Loucy (cell line): ENCODE results near the gene C16orf90.

Experiments used
- H2AFZ ChIP-seq: fragments of 200-600 bp; sonication (generic); 2 replicates; pipeline ENCODE4 v1.6.0; 2016; ENCODE audit warnings: antibody characterized with exemption, mild to moderate bottlenecking, low read length, moderate library complexity
- H3F3A ChIP-seq: fragments of 200-600 bp; 2 replicates; pipeline ENCODE4 v1.6.0; 2016; ENCODE audit warnings: antibody characterized with exemption, low read depth, mild to moderate bottlenecking
- H3K27me3 ChIP-seq: fragments of 200-600 bp; sonication (generic); 2 replicates; pipeline ENCODE4 v1.6.1; 2014; ENCODE audit warnings: low read length, mild to moderate bottlenecking; ENCODE audit not compliant: insufficient read depth, poor library complexity, severe bottlenecking
- H3K36me3 ChIP-seq: fragments of 200-600 bp; sonication (generic); 2 replicates; pipeline ENCODE4 v1.6.1; 2016; ENCODE audit warnings: low read length; ENCODE audit not compliant: insufficient read depth
- H3K4me1 ChIP-seq: fragments of 200-600 bp; sonication (generic); 2 replicates; pipeline ENCODE4 v1.5.1; 2014; ENCODE audit warnings: low read length, mild to moderate bottlenecking; ENCODE audit not compliant: insufficient read depth, poor library complexity, severe bottlenecking
- H3K4me2 ChIP-seq: fragments of 200-600 bp; sonication (generic); 2 replicates; pipeline ENCODE4 v1.6.0; 2014; ENCODE audit warnings: antibody characterized with exemption, low read length, low read depth, mild to moderate bottlenecking; ENCODE audit not compliant: poor library complexity, severe bottlenecking
- H3K4me3 ChIP-seq: fragments of 200-600 bp; sonication (generic); 2 replicates; pipeline ENCODE4 v1.5.1; 2014; ENCODE audit warnings: low read length, mild to moderate bottlenecking, mixed read lengths; ENCODE audit not compliant: poor library complexity, severe bottlenecking
- H3K79me2 ChIP-seq: fragments of 200-600 bp; sonication (generic); 2 replicates; pipeline ENCODE4 v1.6.1; 2014; ENCODE audit warnings: low read length; ENCODE audit not compliant: insufficient read depth
- H3K9ac ChIP-seq: fragments of 200-600 bp; sonication (generic); 2 replicates; pipeline ENCODE4 v1.6.0; 2014; ENCODE audit warnings: mild to moderate bottlenecking, low read depth, low read length, moderate library complexity; ENCODE audit not compliant: poor library complexity, severe bottlenecking
- H3K9me2 ChIP-seq: fragments of 200-600 bp; sonication (generic); replicated peaks from 2 replicates; pipeline ENCODE4 v1.6.1; 2016; ENCODE audit warnings: low read depth, low read length, mixed read lengths
- H3K9me3 ChIP-seq: fragments of 200-600 bp; sonication (generic); 2 replicates; pipeline ENCODE4 v1.6.1; 2014; ENCODE audit warnings: mild to moderate bottlenecking, antibody characterized with exemption, low read length, low read depth; ENCODE audit not compliant: insufficient read depth
- H4K20me1 ChIP-seq: fragments of 200-600 bp; sonication (generic); 2 replicates; pipeline ENCODE4 v1.6.0; 2014; ENCODE audit warnings: antibody characterized with exemption, low read length, mild to moderate bottlenecking; ENCODE audit not compliant: insufficient read depth, poor library complexity, severe bottlenecking
- EZH2phosphoT487 ChIP-seq: fragments of 200-600 bp; IDR thresholded peaks from 2 replicates; pipeline ENCODE4 v1.6.1; 2018; ENCODE audit warnings: antibody characterized with exemption, mild to moderate bottlenecking, moderate library complexity, borderline replicate concordance
- TF ChIP-seq, protein P1 (sequence below): fragments of 200-600 bp; sonication (generic); conservative IDR thresholded peaks from 2 replicates; pipeline ENCODE4 v1.5.1; 2014; ENCODE audit warnings: mild to moderate bottlenecking, antibody characterized with exemption, low read length

C16orf90 gene

DNA sequence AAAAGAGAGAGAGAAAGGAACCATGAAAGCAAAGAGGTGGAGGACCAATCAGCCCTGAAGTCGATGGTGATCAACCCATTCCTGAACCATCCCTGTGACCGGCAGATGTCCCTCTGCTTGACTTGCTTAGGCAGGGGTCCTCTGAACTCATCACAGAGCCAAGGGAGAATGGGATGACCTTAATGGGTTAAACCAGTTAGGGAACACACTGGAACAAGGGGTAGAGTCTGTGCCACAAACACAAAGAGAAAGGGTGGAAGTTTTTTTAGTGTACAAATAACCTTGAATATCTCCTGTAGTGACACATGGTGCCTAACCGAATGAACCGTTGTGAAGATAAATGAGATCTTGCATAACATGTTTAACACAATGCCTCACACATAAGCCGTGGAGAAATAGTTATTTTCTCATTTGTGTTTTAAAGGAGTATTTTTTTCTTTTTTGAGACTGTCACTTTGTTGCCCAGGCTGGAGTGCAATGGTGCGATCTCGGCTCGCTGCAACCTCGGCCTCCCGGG lies 40.6 kb downstream of the C16orf90 start:
- Histone ChIP-seq H3K9me2 (no peaks in the 10 kb centered on the region), H3K27me3 (no peaks in the 10 kb centered on the region), H2AFZ (no peak overlapping the region), H3K9me3 (no peaks in the 10 kb centered on the region), H3K9ac (no peak overlapping the region), H3K79me2 (peaks cover 15% of the 10 kb centered on the region), H3K4me1 (peaks cover 16% of the 10 kb centered on the region), H4K20me1 (peaks cover 1% of the 10 kb centered on the region), H3K36me3 (no peaks in the 10 kb centered on the region), H3F3A (0 out of 2 replicates have a peak, but pooled peaks cover 4% of the 10 kb centered on the region), H3K4me3 (no peak overlapping the region), H3K4me2 (no peak overlapping the region)
- TF ChIP-seq, protein P1, sequence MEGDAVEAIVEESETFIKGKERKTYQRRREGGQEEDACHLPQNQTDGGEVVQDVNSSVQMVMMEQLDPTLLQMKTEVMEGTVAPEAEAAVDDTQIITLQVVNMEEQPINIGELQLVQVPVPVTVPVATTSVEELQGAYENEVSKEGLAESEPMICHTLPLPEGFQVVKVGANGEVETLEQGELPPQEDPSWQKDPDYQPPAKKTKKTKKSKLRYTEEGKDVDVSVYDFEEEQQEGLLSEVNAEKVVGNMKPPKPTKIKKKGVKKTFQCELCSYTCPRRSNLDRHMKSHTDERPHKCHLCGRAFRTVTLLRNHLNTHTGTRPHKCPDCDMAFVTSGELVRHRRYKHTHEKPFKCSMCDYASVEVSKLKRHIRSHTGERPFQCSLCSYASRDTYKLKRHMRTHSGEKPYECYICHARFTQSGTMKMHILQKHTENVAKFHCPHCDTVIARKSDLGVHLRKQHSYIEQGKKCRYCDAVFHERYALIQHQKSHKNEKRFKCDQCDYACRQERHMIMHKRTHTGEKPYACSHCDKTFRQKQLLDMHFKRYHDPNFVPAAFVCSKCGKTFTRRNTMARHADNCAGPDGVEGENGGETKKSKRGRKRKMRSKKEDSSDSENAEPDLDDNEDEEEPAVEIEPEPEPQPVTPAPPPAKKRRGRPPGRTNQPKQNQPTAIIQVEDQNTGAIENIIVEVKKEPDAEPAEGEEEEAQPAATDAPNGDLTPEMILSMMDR, result no peak
- TF ChIP-seq EZH2phosphoT487, result no peak

DNA sequence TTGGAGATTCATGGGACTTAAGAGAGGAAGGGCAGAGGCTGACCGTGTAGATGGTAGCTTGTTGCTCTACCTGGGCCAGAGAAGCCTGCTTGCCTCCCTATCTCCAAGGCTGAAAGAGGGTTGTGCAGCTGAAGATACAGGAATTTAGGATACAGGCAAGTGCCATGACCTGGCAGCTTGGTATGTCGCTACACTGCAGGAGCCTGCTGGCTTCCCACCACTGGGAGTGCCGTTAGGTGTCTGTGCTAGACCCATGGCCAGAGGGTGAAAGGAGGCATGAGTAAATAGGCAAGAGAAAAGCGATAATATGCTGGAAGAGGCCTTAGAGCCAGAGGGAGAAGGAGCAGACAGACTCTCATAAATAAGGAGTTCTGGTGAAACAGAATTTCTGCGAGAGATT lies 41.2 kb downstream of the C16orf90 start:
- Histone ChIP-seq H3K4me2 (no peak overlapping the region), H2AFZ (no peak overlapping the region), H3K9me3 (no peaks in the 10 kb centered on the region), H3K4me3 (no peak overlapping the region), H3K36me3 (no peaks in the 10 kb centered on the region), H3F3A (0 out of 2 replicates have a peak, but pooled peaks cover 2% of the 10 kb centered on the region), H4K20me1 (no peaks in the 10 kb centered on the region), H3K79me2 (peaks cover 9% of the 10 kb centered on the region), H3K9ac (no peak overlapping the region), H3K9me2 (no peaks in the 10 kb centered on the region), H3K4me1 (peaks cover 11% of the 10 kb centered on the region), H3K27me3 (no peaks in the 10 kb centered on the region)
- TF ChIP-seq, protein P1, result no peak
- TF ChIP-seq EZH2phosphoT487, result no peak

DNA sequence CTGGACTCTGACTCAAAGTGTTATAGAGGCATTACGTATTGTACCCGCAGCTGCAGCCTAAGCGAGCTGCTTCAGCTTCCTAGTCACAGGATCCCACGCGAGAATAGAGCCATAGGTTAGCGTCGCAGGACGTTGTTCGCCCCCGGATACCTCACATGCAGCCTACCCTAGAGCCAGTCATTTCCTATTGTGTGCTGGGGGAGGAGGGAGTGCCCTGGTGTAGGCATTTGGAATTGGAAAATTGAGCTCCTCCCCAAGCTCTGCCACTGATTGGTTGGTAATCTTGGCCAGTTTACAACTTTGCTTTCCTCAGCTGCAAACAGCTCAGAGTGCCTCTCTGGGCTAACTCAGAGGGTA lies 51.3 kb downstream of the C16orf90 start:
- H3K27me3 ChIP-seq, result no peaks in the 10 kb centered on the region

More for the DNA sequence above, 51.3 kb downstream of the C16orf90 start:
- Histone ChIP-seq H3F3A (no peaks in the 10 kb centered on the region), H3K36me3 (no peaks in the 10 kb centered on the region), H3K9me2 (no peaks in the 10 kb centered on the region), H2AFZ (peak overlapping the region; percentile 61), H3K4me3 (peak overlapping the region; percentile 95), H3K4me2 (peak overlapping the region; percentile 93), H3K9ac (peak overlapping the region; percentile 95), H3K4me1 (no peaks in the 10 kb centered on the region), H3K79me2 (peaks cover 49% of the 10 kb centered on the region), H3K9me3 (no peaks in the 10 kb centered on the region), H4K20me1 (peaks cover 10% of the 10 kb centered on the region)
- TF ChIP-seq EZH2phosphoT487, result no peak
- TF ChIP-seq, protein P1, result no peak
